Sigmoid colon (tissue), 7 donors: ENCODE data around the gene DNM2. TPM values are rescaled to one million over a fixed set of nuclear protein-coding genes. Genes with fewer than 3 reads are reported as not detected.
A peak's percentile ranks its signal among the peaks of the same experiment; 100 is the strongest.

Experiments
- DNase-seq: peaks from one replicate; pipeline ENCODE4 v3.0.0-alpha.2; 2019
- H3K27ac ChIP-seq, 4 donors: fragments of 200-600 bp; sonication (generic); one replicate each; pipeline ENCODE4 v1.5.1; 2016 to 2019; ENCODE audit warnings: mild to moderate bottlenecking in 1 of 4
- H3K27me3 ChIP-seq, 3 donors: fragments of 200-600 bp; sonication (generic); one replicate each; pipeline ENCODE4 v1.5.1; 2019; ENCODE audit warnings: mild to moderate bottlenecking in 1 of 3
- H3K36me3 ChIP-seq, 4 donors: fragments of 200-600 bp; sonication (generic); one replicate each; pipeline ENCODE4 v1.5.1; 2016 to 2019
- H3K4me1 ChIP-seq, 4 donors: fragments of 200-600 bp; sonication (generic); one replicate each; pipeline ENCODE4 v1.5.1; 2017 to 2019
- H3K4me3 ChIP-seq, 4 donors: fragments of 200-600 bp; sonication (generic); one replicate each; pipeline ENCODE4 v1.5.1; 2017 to 2019; ENCODE audit warnings: mild to moderate bottlenecking in 2 of 4, moderate library complexity in 1 of 4
- H3K9me3 ChIP-seq, 4 donors: fragments of 200-600 bp in 3 of 4; sonication (generic) in 3 of 4; one replicate each; pipeline versions ENCODE4 v1.5.1 to v1.6.1; 2013 to 2019
- EP300 ChIP-seq, 4 donors: sonication (generic); formaldehyde crosslinking; IDR thresholded peaks; one replicate each; pipeline ENCODE4 v1.6.1; 2017; ENCODE audit warnings: antibody characterized with exemption in 4 of 4
- POLR2A ChIP-seq, 2 donors: fragments of 450-650 bp; IDR thresholded peaks; one replicate each; pipeline ENCODE4 v1.6.1; 2016; ENCODE audit warnings: antibody characterized with exemption in 2 of 2, mild to moderate bottlenecking in 2 of 2, moderate library complexity in 2 of 2
- POLR2AphosphoS5 ChIP-seq, 4 donors: sonication (generic); formaldehyde crosslinking; IDR thresholded peaks; one replicate each; pipeline ENCODE4 v1.6.1; 2017; ENCODE audit warnings: antibody characterized with exemption in 4 of 4
- WGBS, 2 donors: extraction: QIAGEN DNeasy Blood & Tissue Kit; methylation state at CpG; one replicate each; pipeline ENCODE4 v1.1.7; 2013; 5-methylcytosine and 5-hydroxymethylcytosine counted together
- intact Hi-C: fragments of 100-400 bp; cut with DNase I; formaldehyde crosslinking; loops from one replicate; pipeline ENCODE4 v1.15.1; 2023
- polyA plus RNA-seq, 3 donors: library from polyadenylated mRNA; stranded (reverse); fragments of 200-250 nt; gene quantifications; one replicate each; pipeline ENCODE4 v1.2.3, GENCODE V29; 2013
- total RNA-seq, 4 donors: library from RNA; depleted of rRNA; stranded (reverse); fragments of >200 nt; gene quantifications; one replicate each; pipeline ENCODE4 v1.1.0, GENCODE V29; 2016
- TF ChIP-seq, protein P1 (sequence below), 4 experiments: fragments of 450-650 bp in 3 of 4; fragments of 200-600 bp in 1 of 4; IDR thresholded peaks; one replicate each; pipeline ENCODE4 v1.5.1; 2016 to 2019; ENCODE audit warnings: antibody characterized with exemption in 4 of 4, mild to moderate bottlenecking in 3 of 4, moderate library complexity in 2 of 4
- donor health status: healthy with polysubstance abuse.
- donor health status: Bipolar disorder and iron deficiency.
- donor health status: healthy.

Gene DNM2
- total and polyA plus RNA-seq, 7 donors: 53.2 to 326 (median 96.7) TPM

GRCh38 chr19:10815007-10815536 lies 97.2 kb downstream of the DNM2 start:
- WGBS, 2 donors: 92 to 93% methylated on average over 9 of the region's 9 CpGs
- Histone ChIP-seq H3K4me3 (no peak overlapping the region), H3K4me1 (peaks cover 0 to 38% (median 24%) of the 10 kb centered on the region in 4 donors), H3K27ac (no peak overlapping the region), H3K9me3 (no peaks in the 10 kb centered on the region), H3K27me3 (no peaks in the 10 kb centered on the region), H3K36me3 (peaks cover 5 to 63% (median 14%) of the 10 kb centered on the region in 4 donors)
- intact Hi-C loops: no loop called here
- DNase-seq: no peak
- TF ChIP-seq POLR2A (IDR thresholded peaks at IDR 0.05) (no peak), POLR2AphosphoS5 (IDR thresholded peaks at IDR 0.05) (no peak), EP300 (IDR thresholded peaks at IDR 0.05) (no peak)
- TF ChIP-seq, protein P1, sequence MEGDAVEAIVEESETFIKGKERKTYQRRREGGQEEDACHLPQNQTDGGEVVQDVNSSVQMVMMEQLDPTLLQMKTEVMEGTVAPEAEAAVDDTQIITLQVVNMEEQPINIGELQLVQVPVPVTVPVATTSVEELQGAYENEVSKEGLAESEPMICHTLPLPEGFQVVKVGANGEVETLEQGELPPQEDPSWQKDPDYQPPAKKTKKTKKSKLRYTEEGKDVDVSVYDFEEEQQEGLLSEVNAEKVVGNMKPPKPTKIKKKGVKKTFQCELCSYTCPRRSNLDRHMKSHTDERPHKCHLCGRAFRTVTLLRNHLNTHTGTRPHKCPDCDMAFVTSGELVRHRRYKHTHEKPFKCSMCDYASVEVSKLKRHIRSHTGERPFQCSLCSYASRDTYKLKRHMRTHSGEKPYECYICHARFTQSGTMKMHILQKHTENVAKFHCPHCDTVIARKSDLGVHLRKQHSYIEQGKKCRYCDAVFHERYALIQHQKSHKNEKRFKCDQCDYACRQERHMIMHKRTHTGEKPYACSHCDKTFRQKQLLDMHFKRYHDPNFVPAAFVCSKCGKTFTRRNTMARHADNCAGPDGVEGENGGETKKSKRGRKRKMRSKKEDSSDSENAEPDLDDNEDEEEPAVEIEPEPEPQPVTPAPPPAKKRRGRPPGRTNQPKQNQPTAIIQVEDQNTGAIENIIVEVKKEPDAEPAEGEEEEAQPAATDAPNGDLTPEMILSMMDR (IDR thresholded peaks at IDR 0.05): no peak

DNA sequence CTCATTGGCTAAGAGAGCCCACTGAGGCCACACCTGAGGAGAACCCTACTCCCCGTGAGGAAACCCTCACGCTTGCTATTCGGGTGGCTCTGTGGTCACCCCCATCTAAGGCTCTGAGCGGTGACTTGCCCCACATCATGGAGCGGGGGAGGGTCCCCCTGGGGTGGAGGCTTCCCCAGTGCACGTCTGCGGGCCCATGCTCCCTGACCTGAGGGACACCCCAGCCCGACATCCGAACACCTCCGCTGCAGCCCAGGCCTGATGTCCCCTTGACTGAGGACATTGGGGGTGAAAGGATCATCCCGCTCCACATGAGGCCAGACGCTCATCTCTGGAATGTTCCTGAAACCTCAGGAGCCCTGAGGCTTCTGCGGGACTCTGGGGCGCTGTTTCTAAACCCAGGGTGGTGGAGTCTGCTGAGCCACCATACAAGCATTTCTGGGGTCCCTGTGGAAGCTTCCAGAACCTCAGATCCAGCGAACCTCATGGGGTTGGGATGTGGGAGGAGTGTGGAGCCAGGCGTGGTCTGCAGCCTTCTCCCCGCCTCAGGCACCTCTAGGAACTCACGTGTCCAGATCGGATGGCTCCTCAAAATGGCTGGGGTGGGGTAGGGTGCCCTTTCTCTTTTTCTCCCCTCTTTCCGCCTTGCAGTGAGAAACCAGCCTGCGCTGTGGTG lies 98.2 kb downstream of the DNM2 start:
- H3K4me3 ChIP-seq: peak overlapping the region in 3 of 4 donors; percentile 34 to 44 (median 40)
- TF ChIP-seq, protein P1 (IDR thresholded peaks at IDR 0.05): no peak
- TF ChIP-seq EP300 (IDR thresholded peaks at IDR 0.05) (no peak), POLR2A (IDR thresholded peaks at IDR 0.05) (no peak), POLR2AphosphoS5 (IDR thresholded peaks at IDR 0.05) (no peak)
- H3K36me3 ChIP-seq: peaks cover 11 to 63% (median 23%) of the 10 kb centered on the region in 4 donors
- intact Hi-C loops: no loop called here
- H3K4me1 ChIP-seq: peaks cover 0 to 38% (median 24%) of the 10 kb centered on the region in 4 donors
- H3K27ac ChIP-seq: peak overlapping the region; percentile 71 to 79 (median 75)
- no peaks in the 10 kb centered on the region for H3K9me3 ChIP-seq
- WGBS, 2 donors: 88 to 91% methylated on average over 21 of the region's 21 CpGs
- H3K27me3 ChIP-seq: no peaks in the 10 kb centered on the region
- DNase-seq: no peak

DNA sequence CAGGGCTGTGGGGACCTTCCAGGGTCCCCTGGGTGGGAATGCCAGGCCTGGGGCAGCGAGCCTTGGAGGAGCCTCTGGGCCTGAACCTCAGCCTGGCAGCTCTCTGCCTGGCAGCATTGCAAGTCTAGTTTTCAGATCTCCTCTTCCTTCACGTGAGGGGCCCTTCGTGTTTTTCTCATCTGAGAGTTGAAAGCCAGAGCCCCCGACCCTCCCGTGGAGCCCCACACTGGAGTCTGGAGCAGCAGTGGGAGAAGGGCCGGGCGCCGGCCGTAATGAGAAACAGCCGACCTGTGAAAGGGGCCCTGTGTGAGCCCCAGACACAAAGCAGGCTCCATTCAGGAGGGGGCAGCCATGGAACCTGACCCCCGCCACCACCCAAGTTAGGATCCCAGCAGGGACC lies 98.8 kb downstream of the DNM2 start:
- H3K36me3 ChIP-seq: peaks cover 11 to 63% (median 26%) of the 10 kb centered on the region in 4 donors
- no peaks in the 10 kb centered on the region for H3K27me3 ChIP-seq
- peak overlapping the region in 3 of 4 donors; percentile 34 to 44 (median 40) for H3K4me3 ChIP-seq
- intact Hi-C loops: no loop called here
- TF ChIP-seq EP300 (IDR thresholded peaks at IDR 0.05) (no peak), POLR2A (IDR thresholded peaks at IDR 0.05) (no peak), POLR2AphosphoS5 (IDR thresholded peaks at IDR 0.05) (no peak)
- TF ChIP-seq, protein P1 (IDR thresholded peaks at IDR 0.05): no peak
- WGBS, 2 donors: 82 to 90% methylated on average over 11 of the region's 11 CpGs
- H3K27ac ChIP-seq: peak overlapping the region; percentile 71 to 79 (median 75)
- no peak for DNase-seq
- H3K4me1 ChIP-seq: peaks cover 0 to 38% (median 24%) of the 10 kb centered on the region in 4 donors
- H3K9me3 ChIP-seq: no peaks in the 10 kb centered on the region

GRCh38 chr19:10817291-10818038 lies 99.6 kb downstream of the DNM2 start:
- intact Hi-C loops: no loop called here
- TF ChIP-seq POLR2AphosphoS5 (IDR thresholded peaks at IDR 0.05) (peak in 3 of 4 donors; percentile 35 to 61 (median 44)), POLR2A (IDR thresholded peaks at IDR 0.05) (no peak), EP300 (IDR thresholded peaks at IDR 0.05) (no peak)
- TF ChIP-seq, protein P1 (IDR thresholded peaks at IDR 0.05): no peak
- whole genome bisulfite sequencing, 2 donors: 82 to 85% methylated on average over 42 of the region's 42 CpGs

More at GRCh38 chr19:10817291-10818038, 99.6 kb downstream of the DNM2 start:
- Histone ChIP-seq H3K27ac (peak overlapping the region; percentile 71 to 79 (median 75)), H3K4me1 (peaks cover 0 to 37% (median 23%) of the 10 kb centered on the region in 4 donors), H3K36me3 (peaks cover 11 to 63% (median 23%) of the 10 kb centered on the region in 4 donors), H3K4me3 (peak overlapping the region in 3 of 4 donors; percentile 34 to 44 (median 40)), H3K27me3 (no peaks in the 10 kb centered on the region), H3K9me3 (no peaks in the 10 kb centered on the region)
- DNase-seq: peak; percentile 90
